HFF-Myc (cell line): ENCODE data around the gene SCFD2.
A peak's percentile ranks its signal among the peaks of the same experiment; 100 is the strongest.

Source experiments
- DNase-seq: peaks from one replicate; pipeline ENCODE4 v3.0.0-alpha.2; 2011; ENCODE audit warnings: low read depth; ENCODE audit errors: extremely low read depth
- H3K4me3 ChIP-seq: replicated peaks from 2 replicates; pipeline ENCODE4 v1.5.1; 2011; ENCODE audit warnings: low read depth, mild to moderate bottlenecking, control low read depth, low read length
- CTCF ChIP-seq: IDR thresholded peaks from 2 replicates; pipeline ENCODE4 v1.5.1; 2012; ENCODE audit warnings: mild to moderate bottlenecking, low read depth, low read length, control low read depth; ENCODE audit errors: missing control alignments

The SCFD2 gene

DNA sequence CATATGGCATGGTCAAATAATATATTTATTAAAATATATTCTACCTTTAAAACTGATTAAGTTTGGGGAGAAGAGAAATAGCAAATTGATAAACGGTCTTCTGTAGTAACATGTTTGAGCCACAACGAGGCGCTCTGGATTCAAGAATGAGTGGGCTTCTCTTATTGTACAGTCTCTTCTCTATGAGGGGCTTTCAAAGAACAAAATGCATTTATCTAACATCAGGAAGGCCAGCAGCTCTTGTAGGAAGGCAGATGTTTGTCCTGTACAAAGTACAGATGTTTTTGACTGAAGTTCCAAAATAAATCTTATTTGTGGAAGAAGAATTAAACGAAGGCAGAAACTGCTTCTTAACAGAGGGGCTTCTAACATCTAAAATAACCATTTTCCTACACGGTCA is 350.2 kb downstream of the SCFD2 start:
- no peak for DNase-seq
- TF ChIP-seq CTCF, result peak; percentile 64
- H3K4me3 ChIP-seq, result no peak overlapping the region

GRCh38 chr4:53014881-53015280 is 351.0 kb downstream of the SCFD2 start:
- no peak for TF ChIP-seq CTCF
- no peak for DNase-seq
- no peak overlapping the region for H3K4me3 ChIP-seq

DNA sequence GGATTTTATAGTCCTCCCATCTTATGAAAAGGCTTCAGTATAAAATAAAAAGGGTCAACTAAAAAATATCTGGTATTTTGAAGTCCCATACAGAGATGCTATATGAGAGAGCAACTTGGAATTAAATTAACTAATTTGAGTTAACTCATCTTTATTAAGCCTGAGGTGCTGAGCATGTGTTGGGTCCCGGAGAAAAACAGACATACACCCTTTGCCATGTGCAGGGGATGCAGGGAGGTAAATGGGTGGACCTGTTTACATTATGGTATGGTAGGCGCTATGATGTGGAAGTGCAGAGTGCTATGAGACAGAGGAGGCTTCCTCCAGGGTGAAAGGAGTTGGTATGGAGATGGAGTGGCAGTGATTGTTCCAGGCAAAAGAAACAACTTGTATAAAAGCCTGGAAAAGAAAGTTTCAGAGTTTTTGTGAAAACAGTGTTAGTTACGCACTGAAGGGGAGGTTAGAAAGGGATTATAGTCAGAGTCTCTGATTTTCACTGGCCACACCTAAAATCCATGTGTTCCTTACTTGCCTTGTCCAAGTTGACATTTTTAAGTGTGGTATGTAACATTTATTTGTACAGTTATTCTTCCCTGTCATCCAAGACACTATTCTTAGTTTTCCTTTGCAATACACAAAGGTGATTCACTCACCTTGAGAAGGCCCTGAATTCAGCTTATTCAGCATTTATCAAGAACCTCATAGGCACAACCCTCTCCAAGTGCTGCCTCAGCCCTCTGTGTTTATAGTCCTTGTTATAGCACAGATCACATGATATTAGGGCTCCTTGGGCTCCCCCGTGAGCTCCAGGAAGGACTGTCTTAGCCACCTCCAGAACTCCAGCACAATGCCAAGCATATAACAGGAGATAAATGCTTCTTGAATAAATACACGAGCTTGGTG is 351.7 kb downstream of the SCFD2 start:
- DNase-seq, result no peak
- TF ChIP-seq CTCF, result no peak
- H3K4me3 ChIP-seq, result no peak overlapping the region

DNA sequence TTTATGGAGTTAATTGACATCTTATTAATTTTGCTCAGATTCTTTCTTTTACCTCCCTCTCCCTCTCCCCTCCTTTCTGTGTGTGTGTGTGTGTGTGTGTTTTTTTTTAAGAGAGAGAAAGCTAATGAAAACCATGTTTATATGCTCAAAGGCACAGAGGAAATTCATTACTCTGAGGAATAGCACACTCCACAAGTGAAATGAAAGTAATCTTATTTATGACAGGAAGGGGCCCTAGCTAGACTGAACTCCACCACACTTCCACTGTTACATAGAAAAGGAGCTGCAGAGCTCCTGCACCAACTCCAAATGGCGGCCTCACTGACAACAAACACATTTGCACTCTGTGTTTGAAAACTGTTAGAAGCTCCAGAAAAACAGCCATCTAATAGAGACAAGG is 353.1 kb downstream of the SCFD2 start:
- TF ChIP-seq CTCF, result no peak
- no peak overlapping the region for H3K4me3 ChIP-seq
- no peak for DNase-seq

DNA sequence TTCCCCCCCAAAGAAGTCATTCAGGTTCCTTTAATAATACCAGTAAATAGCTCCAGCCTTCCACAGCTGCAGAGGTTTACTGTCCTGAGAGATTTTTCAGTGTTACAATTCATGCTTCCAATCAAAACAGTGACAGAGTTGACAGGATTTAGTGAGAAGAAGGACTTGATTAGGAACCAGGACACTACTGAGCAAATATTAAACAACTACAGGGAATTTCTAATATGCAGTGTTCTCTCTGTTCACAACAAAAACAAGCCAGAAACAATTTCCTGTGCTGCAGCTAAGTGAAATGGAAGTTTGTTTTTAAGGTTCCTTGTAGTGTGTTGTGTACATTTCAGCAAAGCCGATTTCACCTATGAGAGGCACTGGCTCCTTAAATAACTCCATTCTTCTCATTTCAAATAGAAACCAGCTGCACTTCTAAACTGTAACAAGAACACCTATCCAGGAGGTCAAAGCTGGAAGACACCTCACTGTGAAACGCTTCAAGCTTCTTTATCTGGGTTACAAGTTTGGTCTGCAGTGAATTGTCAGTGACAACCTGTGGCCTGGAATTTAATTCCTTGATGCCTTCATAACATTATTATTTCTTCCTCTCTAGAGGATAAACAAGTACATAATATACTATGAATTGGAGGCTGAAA is 354.5 kb downstream of the SCFD2 start:
- DNase-seq, result no peak
- no peak overlapping the region for H3K4me3 ChIP-seq
- TF ChIP-seq CTCF, result no peak

GRCh38 chr4:53010318-53010717 is 355.5 kb downstream of the SCFD2 start:
- no peak for TF ChIP-seq CTCF
- DNase-seq, result no peak
- H3K4me3 ChIP-seq, result no peak overlapping the region
